Sigmoid colon (tissue), 4 donors: Measurements from ENCODE around the gene HTR6.

ENCODE experiments used
- EP300 ChIP-seq, 4 donors: sonication (generic); formaldehyde crosslinking; IDR thresholded peaks; one replicate each; pipeline ENCODE4 v1.6.1; 2017; ENCODE audit warnings: antibody characterized with exemption in 4 of 4
- POLR2A ChIP-seq, 2 donors: fragments of 450-650 bp; IDR thresholded peaks; one replicate each; pipeline ENCODE4 v1.6.1; 2016; ENCODE audit warnings: antibody characterized with exemption in 2 of 2, mild to moderate bottlenecking in 2 of 2, moderate library complexity in 2 of 2
- POLR2AphosphoS5 ChIP-seq, 4 donors: sonication (generic); formaldehyde crosslinking; IDR thresholded peaks; one replicate each; pipeline ENCODE4 v1.6.1; 2017; ENCODE audit warnings: antibody characterized with exemption in 4 of 4
- TF ChIP-seq, protein P1 (sequence below), 4 experiments: fragments of 450-650 bp in 3 of 4; fragments of 200-600 bp in 1 of 4; IDR thresholded peaks; one replicate each; pipeline ENCODE4 v1.5.1; 2016 to 2019; ENCODE audit warnings: antibody characterized with exemption in 4 of 4, mild to moderate bottlenecking in 3 of 4, moderate library complexity in 2 of 4

GRCh38 chr1:19661721-19662228 is 2.9 kb upstream of the HTR6 start:
- TF ChIP-seq, protein P1, sequence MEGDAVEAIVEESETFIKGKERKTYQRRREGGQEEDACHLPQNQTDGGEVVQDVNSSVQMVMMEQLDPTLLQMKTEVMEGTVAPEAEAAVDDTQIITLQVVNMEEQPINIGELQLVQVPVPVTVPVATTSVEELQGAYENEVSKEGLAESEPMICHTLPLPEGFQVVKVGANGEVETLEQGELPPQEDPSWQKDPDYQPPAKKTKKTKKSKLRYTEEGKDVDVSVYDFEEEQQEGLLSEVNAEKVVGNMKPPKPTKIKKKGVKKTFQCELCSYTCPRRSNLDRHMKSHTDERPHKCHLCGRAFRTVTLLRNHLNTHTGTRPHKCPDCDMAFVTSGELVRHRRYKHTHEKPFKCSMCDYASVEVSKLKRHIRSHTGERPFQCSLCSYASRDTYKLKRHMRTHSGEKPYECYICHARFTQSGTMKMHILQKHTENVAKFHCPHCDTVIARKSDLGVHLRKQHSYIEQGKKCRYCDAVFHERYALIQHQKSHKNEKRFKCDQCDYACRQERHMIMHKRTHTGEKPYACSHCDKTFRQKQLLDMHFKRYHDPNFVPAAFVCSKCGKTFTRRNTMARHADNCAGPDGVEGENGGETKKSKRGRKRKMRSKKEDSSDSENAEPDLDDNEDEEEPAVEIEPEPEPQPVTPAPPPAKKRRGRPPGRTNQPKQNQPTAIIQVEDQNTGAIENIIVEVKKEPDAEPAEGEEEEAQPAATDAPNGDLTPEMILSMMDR (IDR thresholded peaks at IDR 0.05) = peak; percentile 34 to 67 (median 35)
- TF ChIP-seq POLR2A (IDR thresholded peaks at IDR 0.05) (no peak), POLR2AphosphoS5 (IDR thresholded peaks at IDR 0.05) (no peak), EP300 (IDR thresholded peaks at IDR 0.05) (no peak)
